NCI-H446 treated with DMSO at 0.1 percent for 48 hours (cell line): ENCODE data around the gene DLGAP4.

Source experiments
- DNase-seq: peaks from one replicate; lab custom pipeline; 2025; lab: John Stamatoyannopoulos, UW

DLGAP4 gene

GRCh38 chr20:36305602-36306551 lies at the start of gene DLGAP4:
TSS of gene DLGAP4 (plus strand) at chr20:36306339. CDS start at chr20:36431718, 125,379 bp downstream.
- DNase-seq = no peak

GRCh38 chr20:36259177-36260061 lies 46.7 kb upstream of the DLGAP4 start:
- DNase-seq = no peak

GRCh38 chr20:36260316-36260715 lies 45.8 kb upstream of the DLGAP4 start:
- no peak for DNase-seq

GRCh38 chr20:36261389-36262105 lies 44.6 kb upstream of the DLGAP4 start:
- no peak for DNase-seq

GRCh38 chr20:36262440-36262839 lies 43.7 kb upstream of the DLGAP4 start:
- DNase-seq = no peak

- no peak for DNase-seq
These were observed 41.5 kb upstream of the DLGAP4 start for GRCh38 chr20:36264426-36265246.

GRCh38 chr20:36266189-36266588 lies 40.0 kb upstream of the DLGAP4 start:
- no peak for DNase-seq

GRCh38 chr20:36267605-36268381 lies 38.3 kb upstream of the DLGAP4 start:
- DNase-seq = no peak

- DNase-seq = no peak
These were observed 37.4 kb upstream of the DLGAP4 start for GRCh38 chr20:36268440-36269342.

GRCh38 chr20:36269507-36269906 lies 36.6 kb upstream of the DLGAP4 start:
- DNase-seq = no peak

GRCh38 chr20:36270744-36271638 lies 35.1 kb upstream of the DLGAP4 start:
- DNase-seq = no peak

GRCh38 chr20:36271639-36272546 lies 34.2 kb upstream of the DLGAP4 start:
- no peak for DNase-seq

- DNase-seq = no peak
These were observed 33.5 kb upstream of the DLGAP4 start for GRCh38 chr20:36272547-36273220.

- no peak for DNase-seq
These were observed 32.5 kb upstream of the DLGAP4 start for GRCh38 chr20:36273414-36274180.

- DNase-seq = no peak
These were observed 31.8 kb upstream of the DLGAP4 start for GRCh38 chr20:36274181-36274841.
